ENCODE data around the gene ITSN1.

The ITSN1 gene

GRCh38 chr21:33658919-33659567 lies 16.7 kb downstream of the ITSN1 start:
- peaks cover 5% of the 10 kb centered on the region for H3K79me2 ChIP-seq (ENCODE audit: control insufficient read depth, insufficient read depth, low read length, poor library complexity)
- no peak for DNase-seq
- H3K4me2 ChIP-seq (ENCODE audit: low read length) = no peak overlapping the region
- no peak overlapping the region for H2BK12ac ChIP-seq (ENCODE audit: low read length)
- no peak overlapping the region for H2BK120ac ChIP-seq (ENCODE audit: insufficient read depth, low read length, poor library complexity)
- no peaks in the 10 kb centered on the region for H3K9me3 ChIP-seq (ENCODE audit: insufficient read depth, low read depth, low read length)
- H4K8ac ChIP-seq (ENCODE audit: low read depth, low read length) = no peak overlapping the region
- peak overlapping the region; percentile 11 for H3K14ac ChIP-seq (ENCODE audit: low read length)
- H4K91ac ChIP-seq (ENCODE audit: low read depth, low read length) = no peak overlapping the region
- peaks cover 9 to 13% of the 10 kb centered on the region in 2 experiments for H3K4me1 ChIP-seq (ENCODE audit: control insufficient read depth in 1 of 2, insufficient read depth in 2 of 2, low read length in 2 of 2)
- no peaks in the 10 kb centered on the region for H3K27me3 ChIP-seq (ENCODE audit: insufficient read depth, low read length)
- no peak overlapping the region for H3K4me3 ChIP-seq (ENCODE audit: low read depth, low read length)
- no peak overlapping the region for H3K27ac ChIP-seq (ENCODE audit: low read depth, low read length)
- H3K79me1 ChIP-seq (ENCODE audit: low read length) = peaks cover 4% of the 10 kb centered on the region
- peak overlapping the region; percentile 55 for H2AK5ac ChIP-seq (ENCODE audit: low read length)
- peak overlapping the region; percentile 11 for H3K18ac ChIP-seq (ENCODE audit: low read length)
- no peak overlapping the region for H4K12ac ChIP-seq (ENCODE audit: low read depth, low read length)
- H3K4ac ChIP-seq (ENCODE audit: low read depth, low read length) = peak overlapping the region; percentile 18
- H3K9ac ChIP-seq (ENCODE audit: low read length) = no peak overlapping the region
- H2AFZ ChIP-seq (ENCODE audit: insufficient read depth, low read length, poor library complexity) = no peak overlapping the region
- H3K23ac ChIP-seq (ENCODE audit: low read length) = no peak overlapping the region
- peaks cover 0 to 3% of the 10 kb centered on the region in 2 experiments for H3K36me3 ChIP-seq (ENCODE audit: control insufficient read depth in 1 of 2, insufficient read depth in 2 of 2, low read length in 2 of 2)
- no peak overlapping the region for H2BK5ac ChIP-seq (ENCODE audit: low read depth, low read length, poor library complexity)
- no CpG with 5 or more reads among the region's 7 CpGs for WGBS (ENCODE audit: extremely low coverage, insufficient coverage, insufficient read length)

GRCh38 chr21:33659568-33659949 lies 17.3 kb downstream of the ITSN1 start:
- no peaks in the 10 kb centered on the region for H3K9me3 ChIP-seq (ENCODE audit: insufficient read depth, low read depth, low read length)
- no peak overlapping the region for H3K9ac ChIP-seq (ENCODE audit: low read length)
- no peak overlapping the region for H3K14ac ChIP-seq (ENCODE audit: low read length)
- no peak overlapping the region for H3K27ac ChIP-seq (ENCODE audit: low read depth, low read length)
- peaks cover 9 to 11% of the 10 kb centered on the region in 2 experiments for H3K4me1 ChIP-seq (ENCODE audit: control insufficient read depth in 1 of 2, insufficient read depth in 2 of 2, low read length in 2 of 2)
- H3K27me3 ChIP-seq (ENCODE audit: insufficient read depth, low read length) = no peaks in the 10 kb centered on the region
- no peak overlapping the region for H2AK5ac ChIP-seq (ENCODE audit: low read length)
- H2BK5ac ChIP-seq (ENCODE audit: low read depth, low read length, poor library complexity) = no peak overlapping the region
- no peak overlapping the region for H2AFZ ChIP-seq (ENCODE audit: insufficient read depth, low read length, poor library complexity)
- H2BK120ac ChIP-seq (ENCODE audit: insufficient read depth, low read length, poor library complexity) = no peak overlapping the region
- H3K23ac ChIP-seq (ENCODE audit: low read length) = no peak overlapping the region
- no peak overlapping the region for H3K4me3 ChIP-seq (ENCODE audit: low read depth, low read length)
- H3K36me3 ChIP-seq (ENCODE audit: control insufficient read depth in 1 of 2, insufficient read depth in 2 of 2, low read length in 2 of 2) = peaks cover 0 to 3% of the 10 kb centered on the region in 2 experiments
- H3K79me1 ChIP-seq (ENCODE audit: low read length) = peaks cover 4% of the 10 kb centered on the region
- H4K12ac ChIP-seq (ENCODE audit: low read depth, low read length) = no peak overlapping the region
- peak overlapping the region; percentile 50 for H3K4ac ChIP-seq (ENCODE audit: low read depth, low read length)
- H3K79me2 ChIP-seq (ENCODE audit: control insufficient read depth, insufficient read depth, low read length, poor library complexity) = peaks cover 8% of the 10 kb centered on the region
- no CpG with 5 or more reads among the region's 1 CpG for WGBS (ENCODE audit: extremely low coverage, insufficient coverage, insufficient read length)
- no peak overlapping the region for H4K91ac ChIP-seq (ENCODE audit: low read depth, low read length)
- no peak overlapping the region for H3K18ac ChIP-seq (ENCODE audit: low read length)
- H4K8ac ChIP-seq (ENCODE audit: low read depth, low read length) = no peak overlapping the region
- DNase-seq = no peak
- no peak overlapping the region for H2BK12ac ChIP-seq (ENCODE audit: low read length)
- no peak overlapping the region for H3K4me2 ChIP-seq (ENCODE audit: low read length)

GRCh38 chr21:33660406-33660805 lies 18.1 kb downstream of the ITSN1 start:
- H3K23ac ChIP-seq (ENCODE audit: low read length) = no peak overlapping the region
- H3K9me3 ChIP-seq (ENCODE audit: insufficient read depth, low read depth, low read length) = no peaks in the 10 kb centered on the region
- H3K79me2 ChIP-seq (ENCODE audit: control insufficient read depth, insufficient read depth, low read length, poor library complexity) = peaks cover 8% of the 10 kb centered on the region
- H3K27ac ChIP-seq (ENCODE audit: low read depth, low read length) = no peak overlapping the region
- H3K4me1 ChIP-seq (ENCODE audit: control insufficient read depth in 1 of 2, insufficient read depth in 2 of 2, low read length in 2 of 2) = peaks cover 7 to 8% of the 10 kb centered on the region in 2 experiments
- H4K12ac ChIP-seq (ENCODE audit: low read depth, low read length) = no peak overlapping the region
- H2BK120ac ChIP-seq (ENCODE audit: insufficient read depth, low read length, poor library complexity) = no peak overlapping the region
- H3K9ac ChIP-seq (ENCODE audit: low read length) = no peak overlapping the region
- H3K14ac ChIP-seq (ENCODE audit: low read length) = no peak overlapping the region
- peaks cover 2% of the 10 kb centered on the region for H3K79me1 ChIP-seq (ENCODE audit: low read length)
- H3K4ac ChIP-seq (ENCODE audit: low read depth, low read length) = no peak overlapping the region
- no peak for DNase-seq
- H2AFZ ChIP-seq (ENCODE audit: insufficient read depth, low read length, poor library complexity) = no peak overlapping the region
- WGBS (ENCODE audit: extremely low coverage, insufficient coverage, insufficient read length) = no CpG with 5 or more reads among the region's 1 CpG
- H4K91ac ChIP-seq (ENCODE audit: low read depth, low read length) = no peak overlapping the region
- H3K18ac ChIP-seq (ENCODE audit: low read length) = no peak overlapping the region
- H2AK5ac ChIP-seq (ENCODE audit: low read length) = no peak overlapping the region
- no peaks in the 10 kb centered on the region for H3K27me3 ChIP-seq (ENCODE audit: insufficient read depth, low read length)
- H3K4me3 ChIP-seq (ENCODE audit: low read depth, low read length) = no peak overlapping the region
- H3K4me2 ChIP-seq (ENCODE audit: low read length) = no peak overlapping the region
- H4K8ac ChIP-seq (ENCODE audit: low read depth, low read length) = no peak overlapping the region
- H2BK5ac ChIP-seq (ENCODE audit: low read depth, low read length, poor library complexity) = no peak overlapping the region
- H3K36me3 ChIP-seq (ENCODE audit: control insufficient read depth in 1 of 2, insufficient read depth in 2 of 2, low read length in 2 of 2) = peaks cover 0 to 3% of the 10 kb centered on the region in 2 experiments
- H2BK12ac ChIP-seq (ENCODE audit: low read length) = no peak overlapping the region

GRCh38 chr21:33661146-33661545 lies 18.8 kb downstream of the ITSN1 start:
- H3K27me3 ChIP-seq (ENCODE audit: insufficient read depth, low read length) = no peaks in the 10 kb centered on the region
- no peak overlapping the region for H3K4me3 ChIP-seq (ENCODE audit: low read depth, low read length)
- H4K12ac ChIP-seq (ENCODE audit: low read depth, low read length) = no peak overlapping the region
- H3K14ac ChIP-seq (ENCODE audit: low read length) = no peak overlapping the region
- DNase-seq = no peak
- no peaks in the 10 kb centered on the region for H3K9me3 ChIP-seq (ENCODE audit: insufficient read depth, low read depth, low read length)
- no peak overlapping the region for H2BK12ac ChIP-seq (ENCODE audit: low read length)
- peaks cover 0 to 3% of the 10 kb centered on the region in 2 experiments for H3K36me3 ChIP-seq (ENCODE audit: control insufficient read depth in 1 of 2, insufficient read depth in 2 of 2, low read length in 2 of 2)
- peaks cover 2% of the 10 kb centered on the region for H3K79me1 ChIP-seq (ENCODE audit: low read length)
- no peak overlapping the region for H3K9ac ChIP-seq (ENCODE audit: low read length)
- H3K4me1 ChIP-seq (ENCODE audit: control insufficient read depth in 1 of 2, insufficient read depth in 2 of 2, low read length in 2 of 2) = peaks cover 6 to 7% of the 10 kb centered on the region in 2 experiments
- no CpG with 5 or more reads among the region's 1 CpG for WGBS (ENCODE audit: extremely low coverage, insufficient coverage, insufficient read length)
- H3K18ac ChIP-seq (ENCODE audit: low read length) = no peak overlapping the region
- H2BK5ac ChIP-seq (ENCODE audit: low read depth, low read length, poor library complexity) = no peak overlapping the region
- peaks cover 9% of the 10 kb centered on the region for H3K79me2 ChIP-seq (ENCODE audit: control insufficient read depth, insufficient read depth, low read length, poor library complexity)
- no peak overlapping the region for H3K4me2 ChIP-seq (ENCODE audit: low read length)
- no peak overlapping the region for H2AK5ac ChIP-seq (ENCODE audit: low read length)
- H3K27ac ChIP-seq (ENCODE audit: low read depth, low read length) = no peak overlapping the region
- H2AFZ ChIP-seq (ENCODE audit: insufficient read depth, low read length, poor library complexity) = no peak overlapping the region
- H4K91ac ChIP-seq (ENCODE audit: low read depth, low read length) = no peak overlapping the region
- peak overlapping the region; percentile 95 for H3K4ac ChIP-seq (ENCODE audit: low read depth, low read length)
- H3K23ac ChIP-seq (ENCODE audit: low read length) = no peak overlapping the region
- H4K8ac ChIP-seq (ENCODE audit: low read depth, low read length) = no peak overlapping the region
- H2BK120ac ChIP-seq (ENCODE audit: insufficient read depth, low read length, poor library complexity) = no peak overlapping the region
